GM21619 (cell line): Measurements from ENCODE around the gene EMID1.
"Not testable (repeated sequence)": the region's sequence is repeated elsewhere in the genome, so short reads cannot be mapped to it uniquely, and the experiment has no call there.

Experiments used
- ATAC-seq: cut with Tn5 transposase; IDR thresholded peaks from one replicate; pipeline ENCODE4 v1.9.1; 2021; ENCODE audit not compliant: unreplicated experiment

EMID1 gene

DNA sequence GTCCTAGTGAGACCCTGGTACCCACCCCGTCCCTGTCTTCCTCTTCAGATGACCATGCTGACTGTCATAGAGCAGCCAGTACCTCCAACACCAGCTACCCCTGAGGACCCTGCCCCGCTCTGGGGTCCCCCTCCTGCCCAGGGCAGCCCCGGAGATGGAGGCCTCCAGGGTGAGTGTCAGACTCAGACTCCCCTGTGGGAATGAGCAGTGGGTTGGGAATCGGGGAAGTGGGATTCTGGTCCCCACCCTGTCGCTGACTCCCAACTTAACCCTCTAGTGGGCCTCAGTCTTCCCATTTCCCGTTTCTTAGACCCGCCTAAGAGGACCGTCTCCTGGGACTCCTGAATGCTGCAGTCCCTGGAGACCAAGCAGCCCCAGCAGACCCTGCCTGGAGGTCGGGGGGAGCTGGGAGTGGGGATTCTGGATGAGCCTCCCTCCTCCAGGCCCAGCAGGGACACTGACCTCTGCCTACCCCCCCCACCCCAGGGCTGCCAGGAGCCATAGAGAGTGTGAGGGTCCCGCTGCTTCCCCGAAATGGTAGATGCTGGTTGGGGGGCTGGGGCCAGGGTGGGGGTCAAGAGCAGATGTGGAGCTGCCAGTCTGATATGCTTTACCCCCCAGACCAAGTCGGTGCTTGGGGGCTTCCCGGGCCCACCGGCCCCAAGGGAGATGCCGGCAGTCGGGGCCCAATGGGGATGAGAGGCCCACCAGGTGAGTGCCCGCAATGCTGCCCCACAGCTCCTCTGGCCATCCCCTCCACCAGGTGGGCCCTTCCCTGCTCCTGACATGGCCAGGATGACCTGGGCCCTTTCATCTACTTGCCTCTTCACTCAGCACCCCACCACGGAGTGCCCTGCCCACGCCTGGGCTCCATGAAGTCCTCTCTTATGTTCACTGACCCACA is 25.5 kb downstream of the EMID1 start:
- ATAC-seq: no peak

DNA sequence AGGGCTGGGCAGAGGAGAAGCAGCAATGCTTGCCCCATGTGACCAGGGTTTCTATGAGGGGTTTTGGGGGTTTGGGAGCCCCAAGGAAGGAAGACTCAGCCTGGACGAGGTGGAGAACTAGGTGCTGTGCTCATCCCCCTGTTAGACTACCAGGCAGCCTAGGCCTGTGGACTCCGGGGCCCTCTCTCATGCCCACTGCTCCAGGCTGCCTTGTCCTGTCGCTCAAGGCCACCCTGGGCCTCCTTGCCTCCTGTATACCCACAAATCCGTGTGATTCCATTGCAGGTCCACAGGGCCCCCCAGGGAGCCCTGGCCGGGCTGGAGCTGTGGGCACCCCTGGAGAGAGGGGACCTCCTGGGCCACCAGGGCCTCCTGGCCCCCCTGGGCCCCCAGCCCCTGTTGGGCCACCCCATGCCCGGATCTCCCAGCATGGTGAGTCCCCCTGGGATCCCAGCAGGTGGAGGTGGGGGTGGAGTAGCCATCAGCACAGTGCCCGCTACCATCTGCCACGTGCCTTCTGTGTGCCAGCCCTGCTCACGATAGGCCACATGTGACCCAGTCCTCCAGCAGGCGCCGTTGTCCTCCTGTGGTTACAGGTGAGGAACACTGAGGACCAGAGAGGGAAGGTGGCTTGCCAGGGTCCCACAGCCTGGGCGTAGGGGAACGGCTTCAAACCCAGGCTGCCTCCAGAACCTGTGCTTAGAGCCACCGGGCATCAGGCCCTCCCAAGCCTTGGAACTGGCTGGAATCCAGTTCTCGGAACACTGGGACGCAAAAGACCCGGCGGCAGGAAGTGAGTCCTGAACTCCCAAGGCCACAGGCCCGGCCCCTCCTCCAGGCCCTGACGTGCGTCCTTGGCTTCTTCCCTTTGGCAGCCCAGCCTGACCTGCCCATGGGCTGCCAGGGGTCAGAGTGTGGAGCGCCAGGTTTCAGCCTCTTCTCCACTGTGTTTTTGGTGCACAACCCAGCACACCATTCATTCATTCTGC is 26.6 kb downstream of the EMID1 start:
- ATAC-seq: no peak

DNA sequence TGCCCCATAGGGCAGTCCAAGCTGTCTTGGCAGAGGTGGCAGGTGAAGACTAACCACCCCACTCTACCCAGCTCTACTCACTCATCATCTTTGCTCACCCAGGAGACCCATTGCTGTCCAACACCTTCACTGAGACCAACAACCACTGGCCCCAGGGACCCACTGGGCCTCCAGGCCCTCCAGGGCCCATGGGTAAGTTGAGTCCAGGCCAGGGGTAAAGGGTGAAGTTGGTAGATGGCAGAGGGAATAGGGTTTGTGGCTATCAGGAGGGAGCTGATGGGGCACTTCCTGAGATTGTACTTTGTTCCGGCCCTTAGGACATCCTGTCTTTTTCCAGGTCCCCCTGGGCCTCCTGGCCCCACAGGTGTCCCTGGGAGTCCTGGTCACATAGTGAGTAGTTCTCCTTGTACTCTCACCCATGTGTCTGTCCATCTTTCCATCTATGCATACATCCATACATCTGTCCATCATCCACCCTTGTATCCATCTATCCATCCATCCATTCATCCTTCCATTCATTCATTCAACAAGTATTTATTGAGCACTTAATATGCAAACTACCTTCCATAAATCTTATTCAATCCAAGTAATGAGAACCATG is 27.7 kb downstream of the EMID1 start:
- no peak for ATAC-seq

DNA sequence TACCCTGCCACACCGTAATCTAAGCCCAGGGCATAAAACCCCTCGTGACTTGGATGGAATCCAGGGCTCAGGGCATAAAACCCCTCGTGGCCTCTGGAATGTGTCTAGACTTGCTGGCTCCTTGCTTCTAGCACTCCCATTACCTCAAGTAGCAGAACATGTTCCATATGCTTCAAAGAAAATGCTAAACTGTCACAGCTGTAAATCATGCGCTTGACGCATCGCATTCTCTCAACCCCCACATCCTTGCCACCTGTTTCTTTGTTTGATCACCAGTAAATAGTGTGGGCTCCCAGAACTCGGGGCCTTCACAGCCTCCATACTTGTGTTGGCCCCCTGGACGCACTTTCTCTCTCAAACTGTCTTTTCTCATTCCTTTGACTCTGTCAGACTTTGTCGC is 34.8 kb downstream of the EMID1 start:
- not testable (repeated sequence) for ATAC-seq

DNA sequence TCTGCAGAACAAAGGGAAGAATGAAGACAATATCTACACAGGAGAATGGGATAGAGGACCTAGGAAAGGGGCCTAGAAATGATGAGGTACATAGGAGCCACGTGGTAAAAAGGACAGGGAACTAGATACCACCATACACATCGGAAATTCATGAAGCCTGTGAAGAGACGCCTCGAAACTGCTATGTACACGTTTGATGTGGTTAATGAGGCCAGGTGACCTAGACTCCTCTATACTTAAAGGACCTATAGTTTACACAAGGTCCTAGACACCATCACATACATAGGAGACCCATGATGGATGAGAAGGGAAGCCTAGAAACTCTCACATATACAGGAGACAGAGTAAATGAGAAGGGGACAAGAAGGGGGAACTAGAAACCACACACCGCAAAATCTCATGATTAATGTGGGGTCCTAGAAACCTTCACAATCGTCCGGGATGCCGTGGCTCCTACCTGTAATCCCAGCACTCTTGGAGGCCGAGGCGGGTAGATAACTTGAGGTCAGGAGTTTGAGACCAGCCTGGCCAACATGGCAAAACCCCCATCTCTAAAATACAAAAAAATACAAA is 38.3 kb downstream of the EMID1 start:
- ATAC-seq: no peak

DNA sequence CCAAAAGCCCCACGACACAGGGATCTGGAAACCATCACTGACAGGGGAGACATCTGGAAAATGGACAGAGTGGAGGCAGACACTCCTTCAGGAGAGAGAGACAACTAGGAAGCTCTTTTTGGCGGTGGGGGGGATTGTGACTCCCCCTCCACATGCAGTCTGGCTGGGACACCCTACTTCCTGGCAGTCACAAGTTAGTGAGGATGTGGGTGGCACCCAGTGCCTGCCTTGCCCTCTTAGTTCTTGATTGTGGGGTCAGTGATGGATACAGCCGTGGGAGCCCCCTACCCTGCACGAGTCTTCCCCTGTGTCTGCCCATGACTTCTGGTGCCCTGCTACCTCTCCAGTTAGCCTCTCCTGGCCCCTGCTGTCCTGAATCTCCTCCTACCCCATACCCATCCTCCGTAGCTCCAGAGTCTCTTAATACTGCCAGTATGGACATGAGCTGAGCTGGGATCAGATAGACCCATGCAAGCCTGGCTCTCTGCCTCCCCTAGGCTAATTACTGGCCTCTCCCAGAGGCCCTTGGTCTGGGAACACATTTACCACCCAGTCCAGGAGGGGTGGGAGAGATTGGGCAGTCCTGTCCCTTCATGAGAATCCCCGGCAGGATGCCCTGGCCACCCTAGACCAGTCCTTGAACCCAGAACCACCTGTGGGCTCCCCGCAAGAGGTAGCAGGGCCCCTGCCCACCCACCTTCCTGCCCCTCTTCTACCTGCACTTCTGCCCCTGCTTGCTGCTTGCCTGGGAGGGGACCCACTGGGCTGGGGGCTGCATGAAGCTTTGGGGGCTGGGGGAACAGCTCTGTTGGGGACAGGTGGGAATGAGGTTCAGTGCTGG is 39.3 kb downstream of the EMID1 start:
- ATAC-seq: no peak

DNA sequence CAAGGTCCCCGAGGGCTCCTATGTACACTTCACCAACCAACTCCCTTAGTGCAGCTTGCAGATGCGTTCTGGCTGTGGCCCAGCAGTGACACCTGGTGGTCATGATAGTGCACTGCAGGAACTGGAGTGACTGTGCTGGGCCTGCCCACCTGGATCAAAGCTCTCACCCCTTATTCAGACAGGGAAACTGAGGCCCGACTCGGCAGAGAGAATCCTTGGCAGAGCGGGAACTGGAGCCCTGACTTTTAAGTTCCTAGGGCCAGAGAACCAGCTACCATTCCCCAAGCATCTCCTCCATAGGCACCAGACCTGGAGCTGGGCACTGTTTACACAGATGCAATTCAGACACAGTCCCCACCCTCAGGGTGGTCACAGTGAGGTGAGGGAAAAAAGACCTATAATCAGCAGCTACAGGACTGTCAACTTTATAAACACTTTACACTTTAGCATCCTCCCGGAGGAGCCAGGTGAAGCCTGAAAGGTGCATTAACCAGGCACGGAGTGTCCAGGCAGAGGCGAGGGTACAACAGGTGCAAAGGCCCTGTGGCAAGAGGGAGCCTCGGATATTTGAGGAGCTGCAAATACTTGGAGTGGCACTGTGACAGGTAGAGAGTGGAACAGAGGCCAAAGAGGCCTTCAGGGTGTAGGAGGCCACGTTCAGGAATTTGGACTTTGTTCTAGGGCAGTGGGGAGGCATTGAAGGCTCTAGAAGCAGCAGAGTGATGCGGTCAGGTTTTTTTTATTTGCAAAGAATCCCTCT is 40.1 kb downstream of the EMID1 start:
- ATAC-seq: peak; percentile 58

DNA sequence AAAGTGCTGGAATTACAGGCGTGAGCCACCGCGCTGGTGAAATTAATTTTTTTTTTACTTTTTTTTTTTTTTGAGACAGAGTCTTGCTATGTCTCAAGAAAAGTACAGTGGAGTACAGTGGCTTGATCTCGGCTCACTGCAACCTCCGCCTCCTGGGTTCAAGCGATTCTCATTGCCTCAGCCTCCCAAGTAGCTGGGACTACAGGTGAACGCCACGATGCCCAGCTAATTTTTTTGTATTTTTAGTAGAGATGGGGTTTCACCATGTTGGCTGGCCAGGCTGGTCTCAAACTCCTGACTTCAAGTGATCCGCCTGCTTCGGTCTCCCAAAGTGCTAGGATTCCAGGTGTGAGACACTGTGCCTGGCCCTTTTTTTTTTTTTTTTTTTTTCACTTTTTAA is 42.2 kb downstream of the EMID1 start:
- not testable (repeated sequence) for ATAC-seq

DNA sequence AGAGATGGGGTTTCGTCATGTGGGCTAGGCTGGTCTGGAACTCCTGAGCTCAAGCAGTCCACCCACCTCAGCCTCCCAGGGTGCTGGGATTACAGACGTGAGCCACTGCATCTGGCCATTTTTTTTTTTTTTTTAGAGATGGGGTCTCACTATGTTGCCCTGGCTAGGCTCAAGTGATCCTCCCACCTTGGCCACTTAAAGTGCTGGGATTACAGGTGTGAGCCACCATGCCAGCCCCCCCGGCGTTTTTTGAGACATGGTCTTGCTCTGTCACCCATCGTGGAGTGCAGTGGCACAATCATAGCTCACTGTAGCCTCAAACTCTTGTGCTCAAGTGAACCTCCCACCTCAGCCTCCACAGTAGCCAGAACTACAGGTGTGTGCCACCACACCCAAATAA is 45.6 kb downstream of the EMID1 start:
- ATAC-seq: no peak

DNA sequence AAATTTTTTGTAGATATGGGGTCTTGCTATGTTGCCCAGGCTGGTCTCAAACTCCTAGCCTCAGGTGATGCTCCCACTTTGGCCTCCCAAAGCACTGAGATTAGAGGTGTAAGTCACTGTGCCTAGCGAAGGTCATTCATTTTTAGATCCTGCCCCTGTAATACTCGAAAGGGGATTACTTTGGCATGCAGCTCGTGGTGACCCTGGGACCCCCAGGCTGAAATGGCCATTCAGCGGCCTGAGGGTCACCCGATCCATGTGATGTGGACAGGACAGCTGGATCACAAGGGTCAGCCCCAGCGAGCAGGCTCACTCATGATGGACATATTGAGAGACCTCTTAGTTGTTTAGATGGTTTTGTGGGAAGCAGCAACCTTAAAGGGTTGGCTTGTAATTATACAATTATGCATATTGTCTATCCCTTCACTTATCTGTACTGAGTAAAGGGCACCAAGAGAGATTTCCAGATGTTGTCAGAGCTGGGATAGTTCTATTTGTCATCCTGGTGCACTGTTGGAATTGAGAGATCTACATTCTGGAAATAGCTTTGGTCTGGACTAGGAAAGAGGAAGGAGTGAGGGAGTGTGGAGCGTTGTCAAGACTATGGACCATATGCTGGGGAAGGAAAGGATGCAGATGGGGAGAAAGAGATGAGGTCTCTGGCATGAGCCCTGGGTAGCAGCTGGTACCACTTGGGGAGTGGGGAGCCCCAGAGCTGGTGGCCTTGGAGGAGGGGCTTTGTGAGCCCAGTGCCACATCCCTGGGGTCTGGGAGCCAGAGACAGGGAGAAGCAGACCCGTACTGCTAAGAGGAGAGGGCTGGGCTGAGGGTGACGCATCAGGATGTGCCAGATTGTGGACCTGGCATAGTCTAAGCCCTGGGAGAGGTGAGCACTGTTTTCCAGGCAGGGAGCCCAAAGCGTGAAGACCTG is 46.5 kb downstream of the EMID1 start:
- ATAC-seq: no peak

DNA sequence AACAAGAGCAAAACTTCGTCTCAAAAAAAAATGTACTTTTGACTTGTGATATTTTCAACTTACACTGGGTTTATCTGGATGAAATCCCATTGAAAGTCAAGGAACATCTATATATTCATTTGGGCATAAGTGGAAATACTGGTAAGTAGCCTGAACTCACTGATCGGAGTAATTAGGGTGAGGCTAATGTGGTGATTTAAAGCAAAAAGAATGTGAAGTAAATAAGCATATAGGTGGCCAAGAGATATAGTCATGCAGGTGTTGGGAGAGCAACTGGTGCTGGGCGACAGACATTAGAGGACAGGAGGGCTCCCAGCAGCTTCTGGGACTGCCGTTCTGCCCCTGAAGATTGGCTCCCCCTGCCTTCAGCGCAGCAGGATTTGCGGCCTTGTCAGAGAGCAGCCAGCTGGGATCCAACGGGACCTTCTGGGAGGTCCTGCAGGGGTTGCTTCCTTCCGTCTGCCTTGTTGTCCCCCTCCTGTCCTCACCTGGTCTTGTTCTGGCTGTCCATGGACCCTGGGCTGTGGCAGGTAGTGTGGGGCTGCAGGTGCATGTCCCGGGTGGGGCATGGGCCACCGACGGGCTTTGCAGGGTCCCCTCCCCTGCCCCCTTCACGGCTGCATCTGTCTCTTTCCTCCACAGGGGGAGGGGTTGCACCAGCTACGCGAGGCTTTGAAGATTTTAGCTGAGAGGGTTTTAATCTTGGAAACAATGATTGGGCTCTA is 48.0 kb downstream of the EMID1 start:
- no peak for ATAC-seq

DNA sequence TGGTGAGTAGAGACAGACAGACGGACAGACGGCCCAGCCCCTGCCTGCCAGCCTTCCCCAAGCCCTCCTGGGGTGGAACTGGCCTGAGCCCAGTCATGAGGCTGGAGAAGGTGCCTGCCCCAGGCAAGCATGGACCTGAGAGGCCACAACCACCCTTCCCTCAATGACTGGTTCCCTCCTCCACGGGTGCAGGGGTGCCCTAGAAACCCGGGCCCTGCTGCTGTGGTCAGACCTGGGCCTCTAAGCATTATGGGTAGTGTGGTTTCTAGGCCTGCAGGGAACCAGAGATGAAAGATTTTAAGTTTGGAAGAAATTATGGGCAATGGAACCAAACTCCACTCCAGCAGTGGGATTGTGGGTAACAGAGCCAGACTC is 48.6 kb downstream of the EMID1 start:
- ATAC-seq: no peak

DNA sequence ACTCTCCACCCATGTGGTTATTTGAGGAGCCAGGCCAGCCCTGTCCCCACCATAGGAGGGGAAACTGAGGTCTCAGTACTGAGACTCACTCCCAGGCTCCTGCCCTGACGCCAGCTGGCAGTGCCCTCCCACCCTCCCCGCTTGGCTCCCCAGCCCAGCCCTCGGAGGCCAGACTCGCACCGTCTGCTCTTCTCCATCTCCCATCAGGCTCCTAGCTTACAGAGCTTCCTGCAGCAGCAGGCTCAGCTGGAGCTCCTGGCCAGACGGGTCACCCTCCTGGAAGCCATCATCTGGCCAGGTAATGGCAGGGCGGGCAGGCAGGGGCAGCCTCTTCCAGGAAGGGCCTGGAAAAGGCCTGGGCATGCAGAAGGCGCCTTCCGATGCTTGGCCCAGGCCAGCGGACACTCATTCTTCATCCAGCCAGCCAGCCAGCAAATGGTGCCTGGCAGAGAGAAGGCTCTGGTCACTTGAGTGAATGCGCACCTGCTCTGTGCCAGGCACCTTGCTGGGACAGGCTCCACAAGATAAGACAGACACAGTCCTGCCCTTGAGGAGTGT is 49.4 kb downstream of the EMID1 start:
- ATAC-seq: no peak

DNA sequence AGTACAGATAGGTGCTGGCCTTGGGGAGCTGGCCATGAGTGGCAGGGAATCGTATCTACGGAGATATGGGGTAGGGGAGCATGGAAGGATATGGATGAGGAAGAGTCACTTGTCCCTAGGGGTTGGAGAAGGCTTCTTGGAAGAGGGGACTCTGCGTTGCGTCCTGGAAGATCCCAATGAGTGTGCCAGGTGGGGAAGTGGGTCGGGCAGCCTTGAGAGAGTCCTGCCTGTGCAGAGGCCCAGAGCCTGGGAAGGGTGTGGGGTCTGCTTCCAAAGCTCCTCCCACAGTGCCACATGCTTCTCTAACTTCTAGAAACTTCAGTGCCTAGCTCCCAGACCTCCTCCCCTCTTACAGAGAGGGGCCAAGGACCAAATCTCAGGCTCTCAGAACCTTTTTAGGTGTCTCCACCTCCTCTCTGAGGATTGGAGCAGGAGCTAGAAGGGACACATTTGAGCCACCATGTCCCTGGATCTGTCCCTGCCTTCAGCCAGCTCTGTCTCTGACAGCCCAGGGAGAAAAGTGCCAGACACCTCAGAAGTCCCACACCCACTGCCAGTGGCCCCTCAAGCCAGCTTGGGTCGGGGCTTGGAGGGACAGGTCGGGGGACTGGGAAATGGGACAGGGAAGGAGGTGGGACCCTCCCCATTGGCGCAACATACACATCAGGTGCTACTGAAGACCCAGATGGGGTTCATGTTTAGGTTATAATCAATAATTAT is 51.1 kb downstream of the EMID1 start:
- ATAC-seq: no peak

DNA sequence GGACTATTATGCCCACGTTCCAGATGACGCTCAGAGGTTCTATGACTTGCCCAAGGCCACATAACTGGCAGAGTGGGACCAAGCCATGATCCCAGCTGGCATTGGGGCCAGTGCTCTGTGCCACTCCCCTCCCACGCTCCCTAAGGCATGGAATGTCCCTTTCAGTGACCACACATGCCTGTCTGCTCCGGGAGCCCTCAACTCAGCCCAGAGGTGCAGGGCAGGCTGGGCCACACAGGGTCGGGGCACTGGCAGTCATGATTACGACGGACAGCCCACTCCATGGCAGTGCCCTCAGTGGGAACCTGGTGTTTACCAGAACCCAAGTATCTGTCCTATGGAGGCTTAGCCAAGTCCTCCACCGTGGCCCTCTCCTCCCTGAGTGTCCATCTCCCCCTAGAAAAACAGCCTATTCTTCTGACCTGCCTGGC is 52.1 kb downstream of the EMID1 start:
- ATAC-seq: no peak

DNA sequence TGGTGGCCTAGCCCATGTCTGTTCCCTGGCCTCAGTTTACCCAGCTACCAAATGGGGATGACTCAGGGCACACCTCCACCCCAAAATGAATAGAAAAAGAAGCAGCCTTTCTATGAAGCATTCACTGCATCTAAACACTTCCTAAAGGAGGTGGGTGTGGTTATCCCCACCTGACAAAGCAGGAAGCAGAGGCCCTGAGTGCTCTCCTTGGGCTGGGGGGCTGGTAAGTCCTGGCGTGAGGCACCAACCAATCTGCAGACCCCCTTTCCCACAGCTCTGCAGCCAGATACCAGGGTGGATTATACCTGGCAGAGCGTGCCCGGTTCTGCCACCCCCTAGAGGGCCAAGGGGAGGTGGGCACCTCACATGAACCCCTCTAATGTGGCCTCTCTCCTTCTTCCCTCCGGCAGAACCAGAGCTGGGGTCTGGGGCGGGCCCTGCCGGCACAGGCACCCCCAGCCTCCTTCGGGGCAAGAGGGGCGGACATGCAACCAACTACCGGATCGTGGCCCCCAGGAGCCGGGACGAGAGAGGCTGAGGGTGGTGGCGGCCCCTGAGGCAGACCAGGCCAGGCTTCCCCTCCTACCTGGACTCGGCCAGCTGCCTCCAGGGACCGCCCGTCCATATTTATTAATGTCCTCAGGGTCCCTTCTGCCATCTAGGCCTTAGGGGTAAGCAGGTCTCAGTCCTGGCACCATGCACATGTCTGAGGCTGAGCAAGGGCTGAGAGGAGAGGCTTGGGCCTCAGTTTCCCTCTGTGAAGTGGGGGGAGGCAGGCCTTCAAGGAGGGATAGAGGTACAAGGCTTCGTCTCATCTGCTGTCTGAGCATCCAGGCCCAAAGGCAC is 52.9 kb downstream of the EMID1 start:
- no peak for ATAC-seq
